Activated CD8-positive, alpha-beta memory T cell treated with anti-CD3 and anti-CD28 coated beads, Interleukin-2, amount 50 U/mL, for 24 hours (primary cell): ENCODE measurements around the gene BLNK.
"Not testable (repeated sequence)": the region's sequence is repeated elsewhere in the genome, so short reads cannot be mapped to it uniquely, and the experiment has no call there.

Experiments used
- DNase-seq: peaks from one replicate; pipeline ENCODE4 v3.0.0-alpha.2; 2020; ENCODE audit errors: extremely low read depth

The BLNK gene

DNA sequence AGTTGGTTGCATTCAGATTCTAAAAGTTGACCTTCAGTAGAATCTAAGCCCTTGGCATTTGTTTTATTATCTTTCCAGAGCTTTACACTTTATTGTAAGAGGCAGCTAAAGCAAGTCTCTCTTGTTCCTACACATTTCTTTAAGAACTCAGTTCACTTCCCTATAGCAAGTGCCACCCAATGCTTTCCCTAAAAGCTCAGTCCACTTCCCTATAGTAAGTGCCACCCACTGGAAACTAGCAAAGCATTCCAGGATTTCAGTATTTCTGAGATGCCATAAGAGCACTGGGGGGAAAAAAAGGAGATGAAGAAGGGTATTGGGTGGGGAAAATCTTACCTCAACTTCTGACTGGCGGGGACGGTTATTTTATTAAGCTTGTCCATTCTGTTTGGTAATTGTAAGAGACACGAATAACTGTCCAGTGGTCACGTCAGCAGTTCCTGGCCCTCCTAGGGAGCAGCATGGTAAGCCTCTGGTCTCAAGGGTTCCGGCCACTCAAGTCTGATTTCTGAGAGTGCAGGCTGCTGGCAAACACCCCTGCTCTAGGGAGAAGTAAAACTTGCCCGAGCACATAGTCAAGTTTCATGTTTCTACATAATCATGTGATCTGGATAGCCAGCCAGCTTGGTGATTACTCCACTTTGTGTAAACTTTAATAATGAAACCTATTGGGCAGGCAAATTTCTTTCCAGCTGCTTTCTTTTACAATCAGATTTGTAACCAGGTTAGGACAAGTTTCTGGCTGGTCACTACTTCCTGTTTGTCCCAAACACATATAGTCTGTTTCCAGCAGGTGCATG is at the start of gene BLNK:
Gene BLNK (minus strand): TSS at position 554 of the 800 bp plus-strand sequence. CDS start 171 bp downstream, at position 383.
- no peak for DNase-seq

- no peak for DNase-seq
Measured at GRCh38 chr10:96319754-96320474, 48.5 kb upstream of the BLNK start.

- DNase-seq: no peak
Measured at GRCh38 chr10:96317067-96317833, 45.9 kb upstream of the BLNK start.

GRCh38 chr10:96313344-96313743 is 42.0 kb upstream of the BLNK start:
- no peak for DNase-seq

GRCh38 chr10:96311180-96311715 is 39.9 kb upstream of the BLNK start:
- no peak for DNase-seq

DNA sequence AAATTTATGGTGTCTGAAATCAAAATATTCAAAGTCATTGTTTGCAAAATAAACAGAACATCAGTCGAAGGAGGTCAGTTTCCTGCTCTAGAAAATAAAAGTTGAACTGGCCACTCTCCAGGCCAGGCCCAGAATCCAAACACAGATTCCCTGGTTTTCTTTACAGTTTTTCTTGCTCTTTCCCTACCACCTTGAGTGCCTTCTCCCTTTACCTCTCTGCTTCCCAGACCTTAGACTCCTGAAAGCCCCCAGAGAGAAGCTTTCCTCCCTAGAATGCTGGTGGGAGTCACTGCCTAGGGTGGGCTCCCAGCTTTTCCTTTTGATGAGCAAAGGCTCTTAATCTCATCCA is 38.9 kb upstream of the BLNK start:
- no peak for DNase-seq

DNA sequence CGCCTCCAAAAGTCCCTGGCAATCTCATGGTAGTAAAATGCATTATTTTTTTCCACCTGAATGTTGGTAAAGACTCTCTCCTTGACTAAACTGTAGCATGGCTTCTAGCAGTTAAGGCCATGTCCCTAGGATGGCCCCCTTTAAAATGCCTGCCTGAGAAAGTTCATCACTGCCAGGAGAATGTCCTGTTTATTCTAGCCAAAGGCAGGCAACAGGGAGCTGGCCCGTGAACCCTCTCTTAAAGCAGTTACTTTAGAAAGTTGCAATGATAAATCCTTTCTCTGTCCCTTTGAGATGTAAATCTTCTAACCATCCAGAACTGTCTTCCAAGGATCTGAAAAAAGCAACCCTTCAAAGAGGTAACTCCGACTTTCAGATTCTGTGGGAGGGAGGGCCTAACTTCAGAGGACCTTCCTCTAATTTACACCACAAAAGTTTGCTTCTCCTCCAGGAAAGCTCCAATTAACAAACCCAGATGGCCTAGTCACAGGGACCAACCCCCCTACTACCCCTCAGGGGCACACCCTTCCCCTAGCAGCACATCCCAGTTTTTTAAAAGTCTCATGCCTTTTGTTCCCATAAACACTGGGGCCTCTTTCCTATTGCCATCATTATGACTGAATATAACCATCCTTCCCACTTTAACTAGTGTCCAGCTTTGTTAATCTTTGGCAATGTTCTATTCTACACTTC is 38.4 kb upstream of the BLNK start:
- no peak for DNase-seq

DNA sequence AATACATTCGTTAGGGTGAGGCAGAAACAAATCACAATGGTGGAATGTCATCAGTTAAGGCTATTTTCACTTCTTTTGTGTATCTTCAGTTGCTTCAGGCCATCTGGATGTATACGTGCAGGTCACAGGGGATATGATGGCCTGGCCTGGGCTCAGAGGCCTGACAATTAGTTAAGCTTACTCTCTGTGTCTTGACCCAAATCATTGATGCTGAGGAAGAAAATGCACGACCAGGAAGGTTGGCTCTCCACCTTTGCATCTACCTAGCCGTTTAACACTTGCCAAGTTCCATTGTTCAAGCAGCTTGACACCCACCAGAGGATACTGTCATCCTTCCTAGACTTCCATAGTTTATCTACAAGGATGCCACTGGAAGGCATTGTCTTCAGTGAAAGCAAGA is 37.5 kb upstream of the BLNK start:
- DNase-seq: not testable (repeated sequence)

DNA sequence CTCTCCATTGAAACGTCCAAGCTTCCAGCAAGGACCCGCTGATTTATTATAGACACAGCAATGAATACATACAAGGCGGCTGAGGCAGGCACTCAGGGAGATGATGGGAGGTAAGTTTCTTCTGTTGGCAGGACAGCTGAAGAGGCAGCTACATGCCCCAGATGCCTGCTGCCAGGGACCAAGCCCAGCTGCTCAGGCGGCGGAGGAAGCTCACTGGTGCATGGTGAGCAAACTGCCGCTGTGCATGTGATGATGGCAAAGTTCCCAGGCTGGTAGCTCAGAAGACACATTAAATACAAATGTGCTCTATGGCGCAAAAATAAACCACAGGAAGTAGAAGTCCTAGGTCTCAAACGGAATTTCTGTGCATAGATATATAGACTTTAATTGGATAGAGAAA is 35.1 kb upstream of the BLNK start:
- no peak for DNase-seq

DNA sequence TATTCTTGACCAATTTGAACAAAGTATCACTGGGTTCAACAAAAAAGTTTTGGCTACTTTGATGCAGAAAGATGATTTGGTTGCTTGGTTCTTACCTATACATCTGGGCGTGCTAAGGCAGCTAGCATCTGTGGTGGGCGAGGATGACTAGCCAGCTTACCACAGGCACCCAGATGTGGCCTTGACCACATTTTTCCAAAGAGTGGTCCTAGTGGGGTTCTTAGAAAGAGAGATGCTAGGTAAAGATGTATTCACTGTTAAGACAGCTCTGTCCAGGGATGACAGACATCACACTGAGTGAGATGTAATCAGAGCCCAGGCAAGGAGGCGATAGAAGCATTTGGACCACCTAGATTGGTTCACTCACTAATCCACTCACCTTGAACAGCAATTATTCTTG is 33.6 kb upstream of the BLNK start:
- no peak for DNase-seq

- DNase-seq: no peak
Measured at GRCh38 chr10:96304230-96304629, 32.9 kb upstream of the BLNK start, which contains the start of gene DNTT. TSS of gene DNTT (plus strand) at chr10:96304434. CDS start at chr10:96304498, 64 bp downstream.

- DNase-seq: no peak
Measured at GRCh38 chr10:96301616-96302015, 30.2 kb upstream of the BLNK start.

GRCh38 chr10:96299383-96299782 is 28.0 kb upstream of the BLNK start:
- DNase-seq: no peak

GRCh38 chr10:96298362-96298761 is 27.0 kb upstream of the BLNK start:
- DNase-seq: no peak

- no peak for DNase-seq
Measured at GRCh38 chr10:96297486-96297885, 26.1 kb upstream of the BLNK start.

DNA sequence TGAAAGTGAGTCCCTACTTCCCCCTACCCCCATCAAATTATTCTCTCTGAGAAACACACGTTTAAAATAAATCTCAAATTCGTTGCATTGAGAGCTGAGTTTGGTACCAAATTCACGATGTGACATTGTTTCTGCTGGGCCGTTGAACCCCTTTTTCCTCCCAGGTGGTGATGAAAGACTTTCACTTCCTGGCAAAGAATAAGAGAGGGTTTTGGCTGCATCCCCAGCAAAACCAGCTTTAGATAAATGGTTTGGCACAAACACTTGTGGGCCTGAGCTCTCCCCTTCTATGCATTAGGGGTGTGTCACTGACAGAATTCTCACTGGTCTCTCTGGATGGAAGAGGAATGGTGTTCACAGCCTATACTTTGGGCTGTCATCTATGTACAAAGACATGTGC is 24.1 kb upstream of the BLNK start:
- DNase-seq: no peak

- DNase-seq: no peak
Measured at GRCh38 chr10:96292971-96293920, 21.9 kb upstream of the BLNK start.

DNA sequence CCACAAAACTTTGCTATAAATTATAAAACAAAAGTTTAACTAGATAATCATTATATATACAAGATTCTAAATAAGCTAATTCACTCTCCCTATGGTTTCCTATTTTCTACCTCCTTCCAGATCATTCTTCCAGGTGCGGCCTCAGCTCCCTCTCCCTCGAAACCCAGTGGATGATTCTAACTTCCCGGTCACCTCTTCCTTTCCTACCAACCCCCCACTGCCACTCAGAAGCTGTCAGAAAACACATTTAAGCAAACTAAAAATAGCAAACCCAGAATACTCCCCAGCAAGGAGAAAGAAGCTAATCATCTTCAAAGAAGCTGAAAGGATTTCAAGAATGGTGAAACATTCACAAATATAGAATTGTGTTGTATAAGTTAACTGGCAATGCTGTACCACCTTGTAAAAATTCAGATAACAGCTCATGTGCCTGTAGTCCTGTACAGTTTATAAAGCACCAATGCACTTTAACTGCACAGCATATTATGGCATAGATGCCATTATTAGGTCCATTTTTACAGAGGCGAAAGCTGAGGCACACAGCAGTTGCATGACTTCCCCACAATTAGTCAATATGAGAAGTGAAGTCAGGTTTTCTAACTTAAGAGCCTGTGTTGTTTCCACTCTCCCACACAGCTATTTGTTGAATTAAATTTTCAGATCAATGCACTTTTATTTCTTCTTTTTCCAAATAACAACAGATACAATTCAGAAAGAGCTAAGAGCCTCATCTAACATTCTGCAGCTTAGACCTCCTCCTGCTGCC is 19.2 kb upstream of the BLNK start:
- DNase-seq: no peak

- no peak for DNase-seq
Measured at GRCh38 chr10:96289218-96289910, 18.0 kb upstream of the BLNK start.
